HG03469 (cell line): ENCODE results near the gene C3orf70.

Experiments used
- ATAC-seq: cut with Tn5 transposase; IDR thresholded peaks from one replicate; pipeline ENCODE4 v1.9.1; 2021; ENCODE audit warnings: mild to moderate bottlenecking, moderate library complexity, moderate number of reproducible peaks; ENCODE audit not compliant: unreplicated experiment

Gene C3orf70, protein sequence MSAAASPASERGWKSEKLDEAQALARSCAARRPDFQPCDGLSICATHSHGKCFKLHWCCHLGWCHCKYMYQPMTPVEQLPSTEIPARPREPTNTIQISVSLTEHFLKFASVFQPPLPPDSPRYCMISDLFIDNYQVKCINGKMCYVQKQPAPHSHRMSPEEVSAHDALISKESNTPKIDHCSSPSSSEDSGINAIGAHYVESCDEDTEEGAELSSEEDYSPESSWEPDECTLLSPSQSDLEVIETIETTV

DNA sequence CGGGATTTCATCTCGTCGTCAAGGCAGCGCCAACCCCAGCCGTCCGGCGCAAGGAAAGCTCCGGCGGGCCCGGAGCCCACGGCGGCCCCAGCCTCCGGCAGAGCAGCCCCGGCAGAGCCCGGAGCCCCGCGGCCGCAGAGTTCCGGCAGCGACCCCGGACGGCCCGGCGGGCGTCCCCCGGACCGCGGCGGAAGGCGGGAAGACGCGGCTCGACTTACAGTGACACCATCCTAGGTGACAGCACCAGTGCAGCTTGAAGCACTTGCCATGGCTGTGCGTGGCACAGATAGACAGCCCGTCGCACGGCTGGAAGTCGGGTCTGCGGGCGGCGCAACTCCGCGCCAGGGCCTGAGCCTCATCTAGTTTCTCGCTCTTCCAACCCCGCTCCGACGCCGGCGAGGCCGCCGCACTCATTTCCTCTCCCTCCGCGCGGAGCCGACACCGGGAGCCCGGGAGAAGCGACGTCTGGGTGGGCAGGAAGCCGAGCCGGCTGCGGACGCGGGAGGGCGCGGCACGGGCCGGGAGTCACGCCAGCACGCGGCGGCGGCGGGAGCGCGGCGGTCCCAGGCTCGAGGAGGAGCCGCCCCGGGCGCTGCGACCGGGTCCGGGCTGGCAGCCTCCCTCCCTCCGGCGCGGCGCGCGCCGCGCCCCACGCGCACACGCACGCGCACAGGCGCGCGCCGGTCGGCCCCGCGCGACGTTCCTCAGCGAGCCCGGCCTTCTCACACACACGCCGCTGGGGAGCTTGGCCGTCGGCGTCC lies at the start of gene C3orf70:
C3orf70 (minus strand) TSS at position 651 of the 761 bp plus-strand sequence; CDS start at position 414, 237 bp downstream.
- no peak for ATAC-seq

DNA sequence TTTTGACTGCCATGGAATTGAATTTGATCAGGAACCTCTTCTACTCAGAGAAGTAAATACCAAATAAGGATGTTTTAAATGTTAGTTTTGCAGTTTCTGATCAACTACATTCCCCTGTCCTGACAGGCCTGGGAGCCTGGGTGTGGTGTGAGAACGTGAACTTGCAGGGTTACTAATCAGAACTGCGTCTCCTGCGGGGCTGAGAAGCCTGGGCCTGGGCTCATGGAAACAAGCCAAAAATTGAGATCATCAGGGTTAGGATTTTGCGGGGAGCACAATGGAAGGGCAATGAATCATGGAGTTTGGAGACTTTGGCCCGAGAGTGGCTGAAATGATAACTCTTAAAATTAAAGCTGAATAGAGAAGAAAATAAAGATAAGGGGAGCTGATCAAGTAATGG lies 47.8 kb upstream of the C3orf70 start:
- no peak for ATAC-seq

GRCh38 chr3:185199671-185200070 lies 46.8 kb upstream of the C3orf70 start:
- ATAC-seq: no peak

GRCh38 chr3:185199206-185199605 lies 46.3 kb upstream of the C3orf70 start:
- ATAC-seq: no peak

- ATAC-seq: no peak
Observed at GRCh38 chr3:185197068-185197467, 44.2 kb upstream of the C3orf70 start.

GRCh38 chr3:185195652-185196051 lies 42.8 kb upstream of the C3orf70 start:
- no peak for ATAC-seq

DNA sequence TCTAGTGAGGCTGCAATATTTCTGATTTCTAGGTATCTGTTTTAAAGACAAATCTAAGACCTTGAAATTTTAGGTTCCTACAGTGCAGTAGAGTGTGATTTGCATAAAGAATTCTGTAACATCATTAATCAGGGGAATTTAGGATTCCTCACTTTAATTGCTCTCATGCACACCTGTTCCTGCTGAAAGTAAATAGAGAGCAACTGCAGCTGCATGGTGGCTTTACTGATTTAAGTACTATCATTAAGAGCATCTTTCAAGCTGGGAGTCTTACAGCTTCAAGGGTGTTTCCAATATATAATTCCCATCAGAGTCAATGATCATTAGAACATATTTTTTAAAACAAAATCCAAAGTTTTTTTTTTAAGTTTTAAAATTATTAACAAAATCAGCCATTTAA lies 36.0 kb upstream of the C3orf70 start:
- no peak for ATAC-seq

- ATAC-seq: no peak
Observed at GRCh38 chr3:185187391-185187790, 34.5 kb upstream of the C3orf70 start.

DNA sequence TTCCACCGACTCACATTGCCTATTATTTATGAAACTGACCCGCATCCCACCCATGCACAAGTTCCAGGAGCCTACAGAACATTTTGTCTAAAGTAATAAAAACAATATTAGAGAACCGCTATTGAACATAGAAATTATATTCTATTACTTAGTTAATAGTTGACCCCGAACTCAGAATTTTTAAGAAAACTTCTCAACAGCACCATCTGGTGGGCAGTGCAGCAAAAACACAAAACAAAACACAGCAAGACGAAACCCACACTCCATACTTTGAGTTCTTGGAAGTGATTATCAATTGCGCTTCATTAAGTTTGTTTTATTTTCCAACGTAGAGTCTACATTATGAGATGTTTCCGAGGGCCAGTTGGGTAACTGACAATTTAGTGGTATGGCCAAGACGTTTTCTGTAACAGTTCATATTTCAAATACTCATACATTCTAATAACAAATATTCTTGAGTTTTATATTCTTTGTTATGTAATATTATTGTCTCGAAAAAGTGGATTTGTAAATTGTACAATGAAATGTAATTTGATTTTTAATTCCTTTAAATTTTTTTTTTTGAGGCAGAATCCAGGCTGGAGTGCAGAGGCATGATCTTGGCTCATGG lies 24.0 kb upstream of the C3orf70 start:
- ATAC-seq: no peak

DNA sequence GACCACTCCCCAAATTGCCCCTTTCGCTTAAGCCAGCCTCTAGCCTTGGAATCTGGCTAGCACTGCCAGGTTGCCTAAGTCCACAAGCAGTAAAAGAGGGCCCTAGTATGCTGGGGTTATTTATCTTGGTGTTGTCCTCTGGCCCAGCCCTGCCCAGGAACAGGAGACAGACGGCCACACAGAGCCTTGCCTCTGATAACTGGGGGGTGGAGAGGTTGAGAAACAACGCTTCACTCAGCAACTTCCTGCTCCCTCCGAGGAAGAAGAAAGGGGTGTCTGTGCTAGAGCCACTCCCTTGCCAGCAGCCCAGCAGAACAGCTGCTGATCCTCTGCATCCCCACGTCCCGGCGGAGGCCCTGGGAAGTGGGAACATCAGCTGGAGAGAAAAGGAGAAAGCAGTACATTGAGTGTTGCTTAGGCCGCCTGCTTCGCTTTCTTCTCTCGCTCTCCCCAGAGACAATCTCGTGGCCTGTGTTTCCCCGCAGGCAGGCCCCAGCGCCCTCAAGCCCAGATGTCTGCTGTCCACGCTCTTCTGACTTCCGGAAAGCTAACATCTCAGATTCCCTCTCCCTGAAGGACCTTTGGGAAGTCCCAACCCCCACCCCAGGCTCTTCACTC lies 22.6 kb upstream of the C3orf70 start:
- no peak for ATAC-seq

DNA sequence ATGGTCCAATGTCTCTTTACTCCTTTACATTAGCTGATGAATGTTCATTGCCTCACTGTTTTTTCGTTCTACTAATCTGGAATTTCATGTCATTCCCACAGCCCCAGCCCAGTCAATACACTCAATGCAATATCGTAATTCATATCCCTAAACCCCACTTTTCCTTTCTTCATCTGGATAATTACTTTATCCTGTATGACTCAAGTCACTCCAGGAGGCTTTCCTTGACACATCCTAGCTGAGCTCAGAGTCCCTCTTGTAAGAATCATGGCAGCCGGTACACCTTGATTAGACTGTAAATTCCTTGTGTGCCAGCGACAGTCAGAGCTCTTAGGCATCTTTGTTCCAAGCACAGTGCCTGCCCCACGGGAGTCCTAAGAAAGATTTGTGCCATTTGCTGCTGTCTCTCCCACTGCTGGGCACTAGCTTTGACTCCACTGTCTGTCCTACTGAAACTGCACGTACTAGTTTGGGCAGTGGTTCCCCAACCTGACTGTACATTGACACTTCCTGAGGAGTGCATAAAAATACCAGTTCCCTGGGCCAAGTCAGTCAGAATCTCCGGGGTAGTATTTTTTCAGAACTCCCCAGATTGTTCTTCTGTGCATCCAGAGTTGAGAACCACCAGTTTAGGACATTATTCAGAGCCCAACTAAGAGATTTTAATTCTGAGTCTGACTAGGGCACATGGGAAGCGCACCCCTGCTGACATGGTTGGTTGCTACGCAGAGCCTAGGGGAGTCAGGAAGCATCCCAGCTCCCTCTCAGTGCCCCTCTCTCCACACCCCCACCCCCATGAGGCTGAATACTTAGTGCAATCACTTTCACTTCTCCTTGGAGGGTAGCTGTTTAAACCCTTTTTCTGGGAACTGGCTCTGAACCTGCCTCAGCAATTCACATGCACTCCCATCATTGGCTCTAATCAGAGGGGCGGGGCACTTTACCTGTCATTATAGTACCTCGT lies 19.5 kb upstream of the C3orf70 start:
- no peak for ATAC-seq

- no peak for ATAC-seq
Observed at GRCh38 chr3:185164428-185165217, 11.8 kb upstream of the C3orf70 start.

GRCh38 chr3:185162634-185163033 lies 9.8 kb upstream of the C3orf70 start:
- no peak for ATAC-seq

DNA sequence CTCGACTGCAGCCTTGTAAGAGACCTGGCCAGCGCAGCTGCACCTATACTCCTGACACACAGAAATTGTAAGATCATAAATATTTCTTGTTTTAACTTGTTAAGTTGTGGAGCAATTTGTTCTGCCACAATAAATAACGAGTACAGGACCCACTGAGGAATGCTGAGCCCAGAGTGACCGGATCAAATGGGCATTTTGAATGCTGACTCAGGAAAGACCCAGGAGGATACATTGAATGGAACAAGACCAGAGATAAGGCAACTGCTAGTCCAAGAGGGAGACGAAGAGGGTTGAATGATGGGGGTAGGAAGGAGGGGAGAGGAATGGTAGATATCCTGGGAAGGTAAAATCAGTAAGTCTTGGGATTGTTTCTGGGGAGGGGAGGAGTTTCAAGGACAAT lies 8.9 kb upstream of the C3orf70 start:
- ATAC-seq: no peak

GRCh38 chr3:185157347-185157746 lies 4.5 kb upstream of the C3orf70 start:
- ATAC-seq: no peak

DNA sequence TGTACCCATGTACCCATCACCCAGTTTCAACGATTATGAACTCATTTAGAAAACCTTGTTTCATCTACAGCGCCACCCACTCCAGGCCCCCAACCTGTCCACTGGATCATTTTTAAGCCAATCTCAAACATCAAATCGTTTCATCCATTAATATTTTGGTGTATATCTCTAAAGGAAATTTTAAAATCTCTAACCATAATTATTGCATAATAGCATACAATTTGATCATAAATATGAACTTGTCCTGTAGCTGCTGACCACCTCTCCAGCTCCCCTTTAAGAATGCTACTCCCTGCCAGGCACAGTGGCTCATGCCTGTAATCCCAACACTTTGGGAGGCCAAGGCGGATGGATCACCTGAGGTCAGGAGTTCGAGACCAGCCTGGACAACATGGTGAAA lies 2.8 kb upstream of the C3orf70 start:
- ATAC-seq: no peak

- ATAC-seq: no peak
Observed at GRCh38 chr3:185153861-185154629, 1.2 kb upstream of the C3orf70 start.

DNA sequence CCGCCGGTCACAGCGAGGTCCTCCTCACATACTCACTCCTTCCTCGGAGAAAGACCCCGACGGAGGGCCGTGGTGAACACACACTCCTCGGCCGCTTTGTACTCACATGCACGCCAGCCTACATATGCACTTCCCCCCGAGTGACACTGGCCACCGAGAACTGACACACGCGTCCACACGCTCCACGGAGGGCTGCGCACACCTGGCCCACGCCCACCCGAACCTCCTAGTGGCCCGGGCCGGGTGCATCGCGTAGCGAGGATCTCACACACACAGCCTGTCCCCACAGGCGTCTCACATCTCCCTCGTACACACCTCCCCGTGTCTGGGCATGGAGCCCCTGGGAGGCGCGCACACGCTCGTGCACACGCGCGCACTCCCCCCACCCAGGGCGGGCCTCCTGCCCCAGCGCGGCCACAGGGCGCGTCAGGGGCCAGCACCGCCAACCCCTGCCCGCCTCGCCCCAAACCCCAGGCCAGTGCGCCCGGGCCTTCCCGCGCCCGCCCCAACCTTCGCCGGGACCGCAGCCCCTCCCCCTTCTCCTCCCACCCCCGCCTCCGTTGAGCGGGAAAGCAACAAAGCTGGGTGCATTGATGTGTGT lies 411 bp upstream of the C3orf70 start:
- ATAC-seq: no peak
